GM12878 (cell line): ENCODE data around the gene SPG21. TPM values are rescaled to one million over a fixed set of nuclear protein-coding genes. Genes with fewer than 3 reads are reported as not detected.

Experiments
- ATAC-seq: fragments of 200-7000 bp; cut with Tn5 transposase; 3 replicates; pipeline ENCODE4 v1.9.1; 2020; ENCODE audit warnings: mild to moderate bottlenecking, moderate library complexity
- BruUV-seq: library from RNA; stranded (reverse); fragments of 400-500 nt; replicated peaks from 2 replicates; lab custom pipeline; 2021; lab: Mats Ljungman, UMichigan
- CTCF ChIA-PET: fragments of 300-600 bp; sonication (Branson Sonifier 250); formaldehyde crosslinking; extraction: SDS; loops from one replicate; lab custom pipeline; 2021; ENCODE audit warnings: inconsistent platforms; lab: Yijun Ruan, JAX
- POLR2A ChIA-PET: fragments of 350-600 bp; formaldehyde crosslinking; extraction: SDS; loops from one replicate; lab custom pipeline; 2021; ENCODE audit warnings: inconsistent platforms; lab: Charles Lee
- RAD21 ChIA-PET: fragments of 300-600 bp; sonication (Branson Sonifier 250); formaldehyde crosslinking; loops from one replicate; lab custom pipeline; 2023; ENCODE audit warnings: antibody characterized with exemption; ENCODE audit not compliant: unreplicated experiment; lab: Charles Lee
- SMC1A ChIA-PET: fragments of 300-600 bp; sonication (Branson Sonifier 250); formaldehyde crosslinking; loops from one replicate; lab custom pipeline; 2023; ENCODE audit not compliant: unreplicated experiment, uncharacterized antibody; lab: Charles Lee
- DNase-seq: peaks from one replicate; pipeline ENCODE4 v3.0.0-alpha.2; 2011; ENCODE audit warnings: low read depth, low spot score
- FAIRE-seq: peaks from 3 replicates; lab custom pipeline; 2011; peaks lifted over from hg19 to GRCh38; lab: Jason Lieb, UNC
- H2AFZ ChIP-seq: 2 replicates; pipeline ENCODE4 v1.6.0; 2011; ENCODE audit warnings: low read depth, low read length, control low read depth; ENCODE audit not compliant: control insufficient read depth
- H3K27ac ChIP-seq: 2 replicates; pipeline ENCODE4 v1.5.1; 2011; ENCODE audit warnings: control low read depth; ENCODE audit not compliant: control insufficient read depth, insufficient read depth
- H3K27me3 ChIP-seq, 2 experiments: replicated peaks in 1 of 2; 2 replicates each; pipeline versions ENCODE4 v1.6.0 to v1.6.1; 2011; ENCODE audit warnings: low read length in 1 of 2; ENCODE audit not compliant: control insufficient read depth in 2 of 2, insufficient read depth in 2 of 2
- H3K36me3 ChIP-seq, 2 experiments: 2 replicates each; pipeline ENCODE4 v1.5.1; 2011; ENCODE audit warnings: low read length in 1 of 2; ENCODE audit not compliant: control insufficient read depth in 2 of 2, insufficient read depth in 2 of 2
- H3K4me1 ChIP-seq: 2 replicates; pipeline ENCODE4 v1.6.1; 2011; ENCODE audit warnings: mild to moderate bottlenecking, low read length, moderate library complexity, mixed read lengths; ENCODE audit not compliant: control insufficient read depth, insufficient read depth
- H3K4me2 ChIP-seq: 2 replicates; pipeline ENCODE4 v1.6.0; 2011; ENCODE audit warnings: control low read depth; ENCODE audit not compliant: control insufficient read depth, insufficient read depth
- H3K4me3 ChIP-seq: fragments of 200-600 bp; sonication (generic); 2 replicates; pipeline ENCODE4 v1.5.1; 2016
- H3K79me2 ChIP-seq: 2 replicates; pipeline ENCODE4 v1.6.0; 2011; ENCODE audit warnings: low read length; ENCODE audit not compliant: control insufficient read depth, insufficient read depth
- H3K9ac ChIP-seq: 2 replicates; pipeline ENCODE4 v1.8.0; 2011; ENCODE audit warnings: low read length, control low read depth, mixed read lengths; ENCODE audit not compliant: control insufficient read depth, insufficient read depth
- H3K9me3 ChIP-seq: replicated peaks from 3 replicates; pipeline ENCODE4 v1.5.1; 2011; ENCODE audit warnings: mild to moderate bottlenecking, low read length; ENCODE audit not compliant: control insufficient read depth, insufficient read depth
- H4K20me1 ChIP-seq: 2 replicates; pipeline ENCODE4 v1.6.0; 2011; ENCODE audit not compliant: control insufficient read depth, insufficient read depth
- BCL3 ChIP-seq: IDR thresholded peaks from 2 replicates; pipeline ENCODE4 v1.6.1; 2011; ENCODE audit warnings: borderline replicate concordance, low read depth, mild to moderate bottlenecking, moderate library complexity, low read length; ENCODE audit not compliant: insufficient read depth, poor library complexity, severe bottlenecking
- CBX5 ChIP-seq: sonication (generic); IDR thresholded peaks from 2 replicates; pipeline ENCODE4 v1.6.1; 2016; ENCODE audit warnings: low read depth, moderate library complexity, mild to moderate bottlenecking, inconsistent platforms
- CHD4 ChIP-seq: fragments of 200-600 bp; sonication (generic); IDR thresholded peaks from 2 replicates; pipeline ENCODE4 v1.6.1; 2016; ENCODE audit warnings: mild to moderate bottlenecking
- E4F1 ChIP-seq: fragments of 450-650 bp; IDR thresholded peaks from 2 replicates; pipeline ENCODE4 v1.6.1; 2018; ENCODE audit warnings: borderline replicate concordance, mild to moderate bottlenecking; ENCODE audit not compliant: partially characterized antibody
- NFXL1 ChIP-seq: fragments of 450-650 bp; IDR thresholded peaks from 2 replicates; pipeline ENCODE4 v1.6.1; 2017; ENCODE audit warnings: antibody characterized with exemption, mild to moderate bottlenecking, borderline replicate concordance
- POLR2A ChIP-seq: IDR thresholded peaks from 2 replicates; pipeline ENCODE4 v1.6.1; 2011; ENCODE audit warnings: low read depth, mild to moderate bottlenecking, low read length
- RAD51 ChIP-seq: fragments of 450-650 bp; IDR thresholded peaks from 2 replicates; pipeline ENCODE4 v1.6.1; 2016; ENCODE audit warnings: moderate library complexity, mild to moderate bottlenecking, inconsistent platforms
- RB1 ChIP-seq: fragments of 450-650 bp; formaldehyde crosslinking; IDR thresholded peaks from 2 replicates; pipeline ENCODE4 v1.6.1; 2017; ENCODE audit warnings: mild to moderate bottlenecking, borderline replicate concordance
- ZNF217 ChIP-seq: fragments of 450-650 bp; IDR thresholded peaks from 2 replicates; pipeline ENCODE4 v1.6.1; 2017; ENCODE audit warnings: antibody characterized with exemption, mild to moderate bottlenecking
- WGBS: methylation state at CpG from one replicate; pipeline ENCODE4 v1.1.6; 2016; ENCODE audit warnings: low lambda C conversion rate; ENCODE audit not compliant: insufficient replicate concordance, insufficient coverage; ENCODE audit errors: missing lambda C conversion rate; 5-methylcytosine and 5-hydroxymethylcytosine counted together
- in situ Hi-C: fragments of 300-500 bp; cut with MboI; formaldehyde crosslinking; loops from 9 replicates; pipeline ENCODE4 v1.14.3; 2018; ENCODE audit warnings: mixed read lengths
- intact Hi-C: fragments of 100-400 bp; cut with micrococcal nuclease; formaldehyde crosslinking; loops from one replicate; pipeline ENCODE4 v1.14.2; 2022; ENCODE audit not compliant: unreplicated experiment
- polyA plus RNA-seq, 11 experiments: library from polyadenylated mRNA; depleted of rRNA in 4 of 11; unstranded in 6 of 11; stranded (reverse) in 5 of 11; fragments of >200 nt; fragmentation: Nextera tagmentation in 4 of 11; fragmentation: Illumina TruSeq in 1 of 11; extraction: Ambion mirVana in 4 of 11; extraction: Trizol in 1 of 11; gene quantifications; 1 replicate in 1 of 11; 2 replicates in 10 of 11; pipeline versions ENCODE4 v1.2.1 to v1.2.3, GENCODE V29; 2011 to 2016; ENCODE audit warnings: inconsistent platforms in 2 of 11, missing spikeins in 2 of 11, low read depth in 1 of 11
- total RNA-seq, 4 experiments: library from RNA; depleted of rRNA in 3 of 4; stranded (reverse); fragments of >200 nt in 3 of 4; fragmentation: Illumina TruSeq in 1 of 4; extraction: Trizol in 1 of 4; gene quantifications; 2 replicates each; pipeline versions ENCODE4 v1.2.1 to v1.2.3, GENCODE V29; 2013 to 2021

Gene SPG21
- total and polyA plus RNA-seq, 10 of the 15 experiments (the other 5 are each of a cell fraction or from before 2014, with no cell fraction given) = 25.5 to 116 (median 68.0) TPM

GRCh38 chr15:65029736-65030208 lies 40.1 kb upstream of the SPG21 start:
- in situ Hi-C loops (no loop called here), intact Hi-C loops (loop anchor here (2.0 to 5.0 kb wide), 3 partner anchors 39 to 297 kb away; no protein-coding TSS in a partner anchor)
- POLR2A ChIA-PET = interaction anchor here (0.5 to 1.1 kb wide), 3 partner anchors 17 to 487 kb away, joined by 3 to 4 read pairs (median 4); no protein-coding TSS in a partner anchor
- 54% methylated on average over 12 of the region's 12 CpGs for WGBS
- BruUV-seq = no TSS peak
- Histone ChIP-seq H3K27ac (no peak overlapping the region), H3K4me1 (peaks cover 11% of the 10 kb centered on the region), H2AFZ (no peak overlapping the region), H3K4me2 (no peak overlapping the region), H3K27me3 (no peaks in the 10 kb centered on the region), H3K9ac (no peak overlapping the region), H3K36me3 (peaks cover 0 to 5% of the 10 kb centered on the region in 2 experiments; a peak in 1 of 4 replicates), H3K9me3 (no peaks in the 10 kb centered on the region), H3K4me3 (no peak overlapping the region; the same call in 1 of the 2 replicates), H3K79me2 (peaks cover 20% of the 10 kb centered on the region), H4K20me1 (no peaks in the 10 kb centered on the region)
- FAIRE-seq (no peak), DNase-seq (no peak), ATAC-seq (no peak)
- CTCF ChIA-PET = no interaction called here
- SMC1A ChIA-PET = no interaction called here
- RAD21 ChIA-PET = no interaction called here
- TF ChIP-seq CBX5 (no peak), CHD4 (no peak), RB1 (no peak), NFXL1 (no peak), POLR2A (no peak), ZNF217 (no peak)

DNA sequence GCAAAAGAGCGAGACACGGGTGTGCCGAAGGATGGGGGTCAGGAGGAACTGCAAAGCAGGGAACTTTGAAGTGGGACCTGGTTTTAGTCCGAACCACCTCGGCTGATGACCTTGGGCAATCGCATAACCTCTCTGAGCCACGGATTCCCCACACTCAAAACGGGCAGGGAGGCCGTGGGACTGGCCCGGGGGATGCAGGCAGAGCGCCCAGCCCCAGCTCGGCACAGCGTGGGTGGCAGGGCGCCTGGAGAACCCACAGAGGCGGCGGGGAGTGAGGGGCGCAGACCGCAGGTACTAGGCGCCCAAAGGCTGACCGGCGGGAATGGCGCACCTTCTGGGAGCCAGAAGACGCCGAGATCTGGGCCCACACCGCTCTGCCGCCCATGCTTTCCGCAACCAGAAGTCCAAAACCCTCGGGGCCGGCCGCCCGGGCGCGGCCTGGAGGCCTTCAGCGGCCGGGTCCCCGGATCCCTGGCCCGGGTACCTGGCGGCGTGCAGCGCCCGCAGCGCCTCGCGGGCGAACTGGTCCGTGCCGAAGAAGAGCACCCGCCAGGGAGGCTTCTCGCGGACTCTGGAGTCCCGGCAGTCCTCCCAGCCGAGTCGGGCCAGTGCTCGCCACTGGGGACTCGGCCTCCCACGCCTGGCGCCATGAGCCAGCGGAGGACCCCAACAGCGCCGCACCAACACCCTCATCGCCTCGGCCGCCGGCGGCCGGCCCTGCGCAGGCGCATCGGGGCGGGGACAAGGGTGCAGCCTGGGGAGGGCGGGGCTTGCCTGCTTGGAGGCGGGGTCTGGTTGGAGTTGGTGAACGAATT lies 39.4 kb upstream of the SPG21 start, which contains the start of gene MTFMT:
Gene MTFMT, minus strand, starts transcription at position 719 of the 815 bp plus-strand sequence. Its CDS starts 26 bp downstream, at position 693.
- ChIA-PET SMC1A (no interaction called here), CTCF (no interaction called here), POLR2A (no interaction called here), RAD21 (no interaction called here)
- peak within 1 kb of the TSS; percentile 74 for H3K9ac ChIP-seq
- H3K4me2 ChIP-seq = peak within 1 kb of the TSS; percentile 62
- H3K27ac ChIP-seq = peak within 1 kb of the TSS; percentile 60
- whole genome bisulfite sequencing = 1% methylated on average over 72 of the region's 73 CpGs
- peak within 1 kb of the TSS; percentile 95 for H3K4me3 ChIP-seq
- H3K79me2 ChIP-seq = peaks cover 20% of the 10 kb centered on the region
- H2AFZ ChIP-seq = peak within 1 kb of the TSS; percentile 95
- no peaks in the 10 kb centered on the region for H3K9me3 ChIP-seq
- no peak for FAIRE-seq
- peaks cover 11% of the 10 kb centered on the region for H3K4me1 ChIP-seq
- BruUV-seq = no TSS peak
- no peak for DNase-seq
- peaks cover 0 to 5% of the 10 kb centered on the region in 2 experiments; a peak in 1 of 4 replicates for H3K36me3 ChIP-seq
- H3K27me3 ChIP-seq = no peaks in the 10 kb centered on the region
- ATAC-seq = peak; percentile 96
- intact Hi-C loops (loop anchor here (2.0 to 5.0 kb wide), 2 partner anchors 38 to 137 kb away; no protein-coding TSS in a partner anchor), in situ Hi-C loops (no loop called here)
- no peaks in the 10 kb centered on the region for H4K20me1 ChIP-seq
- TF ChIP-seq RAD51 (no peak), BCL3 (no peak), E4F1 (no peak)
